Stimulated activated CD4-positive, alpha-beta T cell treated with anti-CD3 and anti-CD28 coated beads, Interleukin-2, amount 100 ng/mL, for 4 hours (primary cell): Measurements from ENCODE around the gene KCNAB2.
"Not testable (repeated sequence)": the region's sequence is repeated elsewhere in the genome, so short reads cannot be mapped to it uniquely, and the experiment has no call there.

Experiments
- DNase-seq: peaks from one replicate; pipeline ENCODE4 v3.0.0-alpha.2; 2020; ENCODE audit warnings: low read depth

Gene KCNAB2

DNA sequence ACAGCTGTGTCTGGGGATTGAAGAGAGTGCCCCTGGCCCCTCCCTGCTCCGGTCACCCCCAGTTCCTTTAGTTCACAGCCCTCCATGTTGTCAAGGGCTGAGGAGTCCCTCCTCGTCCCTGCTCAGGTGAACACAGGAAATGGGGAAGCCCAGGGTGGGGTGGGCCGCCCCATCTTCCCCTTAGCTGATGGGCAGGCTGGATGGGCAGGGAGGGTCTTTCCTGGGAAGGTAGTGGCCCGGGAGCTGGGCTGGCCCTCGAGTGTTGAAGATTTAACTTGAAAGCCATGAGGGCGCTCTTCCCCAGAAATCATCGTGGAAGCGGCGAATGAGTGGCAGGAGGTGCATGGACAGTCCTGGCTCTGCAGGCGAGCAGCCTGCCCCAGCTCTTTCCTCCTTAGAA lies 35.1 kb upstream of the KCNAB2 start:
- DNase-seq, result no peak

DNA sequence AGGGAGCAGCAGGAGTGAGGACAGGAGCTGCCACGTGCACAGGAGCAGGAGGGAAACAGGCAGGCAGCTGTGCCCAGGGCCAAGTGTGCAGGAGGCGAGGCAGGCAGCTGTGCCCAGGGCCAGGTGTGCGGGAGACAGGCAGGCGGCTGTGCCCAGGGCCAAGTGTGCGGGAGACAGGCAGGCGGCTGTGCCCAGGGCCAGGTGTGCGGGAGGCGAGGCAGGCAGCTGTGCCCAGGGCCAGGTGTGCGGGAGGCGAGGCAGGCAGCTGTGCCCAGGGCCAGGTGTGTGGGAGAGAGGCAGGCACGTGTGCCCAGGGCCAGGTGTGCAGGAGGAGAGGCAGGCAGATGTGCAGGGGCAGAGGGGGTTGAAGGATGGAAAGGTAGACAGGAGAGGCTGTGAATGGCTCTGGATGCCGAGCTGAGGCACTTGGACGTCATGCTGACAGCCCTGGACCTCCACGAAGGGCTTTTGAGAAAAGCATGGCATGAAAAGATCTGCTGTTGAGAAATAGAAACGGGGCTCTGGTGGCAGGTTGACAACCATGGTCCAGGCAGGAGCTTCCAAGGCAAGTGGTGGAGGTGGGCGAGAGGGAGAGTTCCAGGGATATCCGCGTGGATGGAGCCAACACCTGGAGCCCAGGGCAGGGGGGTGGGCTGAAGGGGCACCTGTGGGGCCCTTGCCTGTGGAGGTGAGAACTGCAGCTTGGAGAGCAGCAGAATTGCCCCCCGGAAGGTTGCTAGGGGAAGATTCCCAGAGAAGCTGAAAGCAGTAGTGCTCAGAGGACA lies 34.3 kb upstream of the KCNAB2 start:
- no peak for DNase-seq

DNA sequence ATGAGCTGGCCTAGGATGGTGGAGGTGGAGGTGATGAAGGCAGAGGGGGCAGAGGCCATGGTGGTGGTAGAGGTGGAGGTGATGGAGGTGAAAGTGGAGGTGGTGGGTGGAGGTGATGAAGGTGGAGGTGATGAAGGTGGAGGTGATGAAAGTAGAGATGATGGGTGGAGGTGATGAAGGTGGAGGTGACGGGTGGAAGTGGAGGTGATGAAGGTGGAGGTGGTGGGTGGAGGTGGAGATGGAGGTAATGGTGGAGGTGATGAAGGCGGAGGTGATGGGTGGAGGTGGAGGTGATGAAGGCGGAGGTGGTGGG lies 33.8 kb upstream of the KCNAB2 start:
- DNase-seq, result no peak

DNA sequence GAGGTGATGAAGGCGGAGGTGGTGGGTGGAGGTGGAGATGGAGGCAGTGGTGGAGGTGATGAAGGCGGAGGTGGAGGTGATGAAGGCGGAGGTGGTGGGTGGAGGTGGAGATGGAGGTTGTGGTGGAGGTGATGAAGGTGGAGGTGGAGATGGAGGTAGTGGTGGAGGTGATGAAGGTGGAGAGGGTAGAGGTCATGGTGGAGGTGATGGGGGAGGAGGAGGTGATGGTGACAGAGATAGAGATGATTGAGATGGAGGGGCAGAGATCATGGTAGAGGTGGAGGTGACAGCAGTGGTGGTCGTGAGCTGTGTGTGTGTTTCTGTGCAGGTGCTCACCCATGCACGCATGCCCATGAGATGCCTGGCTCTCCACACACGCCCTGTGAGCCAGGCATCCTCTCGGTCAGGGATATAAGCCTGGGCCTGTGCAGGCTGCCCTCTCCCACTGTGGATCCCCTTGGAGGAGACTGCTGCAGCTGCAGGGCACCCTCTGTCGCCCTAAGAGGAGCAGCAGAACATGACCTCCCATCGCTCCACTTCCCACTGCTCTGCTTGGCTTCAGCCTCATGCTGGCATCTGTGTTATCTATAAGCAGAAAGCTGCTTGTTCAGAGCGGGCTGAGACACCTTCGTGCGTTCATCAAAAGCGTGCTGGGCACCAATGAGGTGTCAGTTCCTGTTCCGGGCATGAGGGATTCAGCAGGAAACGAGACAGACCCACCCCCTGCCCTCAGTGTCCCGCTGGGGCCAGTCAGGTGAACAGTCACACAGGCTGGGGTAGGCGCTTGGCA lies 33.0 kb upstream of the KCNAB2 start:
- no peak for DNase-seq

DNA sequence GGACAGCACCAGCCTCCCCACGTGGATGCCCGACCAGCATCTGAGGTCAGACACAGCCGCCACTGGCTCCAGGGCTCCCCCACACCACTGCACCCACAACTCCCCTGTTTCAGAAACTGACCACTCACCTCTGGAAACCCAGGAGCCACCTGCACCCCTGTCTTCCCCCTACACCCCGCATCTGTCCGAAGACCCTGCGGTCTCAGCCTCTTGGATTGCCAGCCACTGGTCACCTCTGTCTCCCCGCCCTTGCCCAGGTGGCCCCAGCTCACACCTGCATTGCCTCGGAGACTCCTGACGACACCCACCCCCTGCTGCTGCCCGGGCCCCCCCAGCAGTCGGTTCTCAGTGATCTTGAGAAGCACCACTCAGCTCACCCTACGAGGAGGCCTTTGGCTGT lies 32.2 kb upstream of the KCNAB2 start:
- no peak for DNase-seq

DNA sequence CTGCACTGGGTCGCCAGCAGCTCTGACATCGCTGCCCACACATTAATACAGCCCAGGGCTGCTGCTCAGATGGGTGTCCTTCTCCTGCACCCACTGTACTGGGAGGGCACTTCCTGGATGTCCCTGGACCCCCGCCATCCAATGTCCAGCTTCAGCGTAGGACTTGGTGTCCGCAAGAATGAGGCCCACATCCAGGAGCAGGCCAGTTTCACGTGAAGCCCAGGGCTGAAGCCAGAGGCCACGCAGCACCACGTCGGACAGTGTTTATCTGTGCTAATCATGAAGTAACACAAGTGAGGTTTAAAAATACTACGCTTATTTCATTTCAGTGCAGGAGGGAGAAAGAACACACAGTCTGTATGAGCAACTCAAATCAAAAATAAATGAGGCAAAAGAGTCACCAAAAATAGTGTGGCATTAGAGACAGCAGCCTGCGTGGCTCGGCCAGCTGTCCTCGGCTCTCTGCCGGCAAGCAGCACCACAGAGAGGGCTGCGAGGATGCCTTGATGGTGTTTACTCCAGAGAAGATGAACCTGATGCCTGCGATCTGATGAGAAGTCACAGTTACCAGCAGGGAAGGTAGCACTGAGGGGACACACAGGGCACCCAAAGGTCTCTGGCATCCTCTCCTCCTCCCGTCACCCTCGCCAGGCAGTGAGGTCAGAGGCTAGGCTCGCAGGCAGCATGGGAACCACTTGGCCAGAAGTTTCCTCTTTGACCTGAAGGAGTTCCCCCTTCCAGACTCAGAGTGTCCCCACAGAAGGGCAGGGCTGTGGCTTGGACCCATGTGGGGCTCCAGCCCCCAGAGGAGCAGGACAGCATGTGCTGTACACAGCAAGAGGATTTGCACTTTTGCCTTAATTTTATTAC lies 31.3 kb upstream of the KCNAB2 start:
- DNase-seq, result no peak

DNA sequence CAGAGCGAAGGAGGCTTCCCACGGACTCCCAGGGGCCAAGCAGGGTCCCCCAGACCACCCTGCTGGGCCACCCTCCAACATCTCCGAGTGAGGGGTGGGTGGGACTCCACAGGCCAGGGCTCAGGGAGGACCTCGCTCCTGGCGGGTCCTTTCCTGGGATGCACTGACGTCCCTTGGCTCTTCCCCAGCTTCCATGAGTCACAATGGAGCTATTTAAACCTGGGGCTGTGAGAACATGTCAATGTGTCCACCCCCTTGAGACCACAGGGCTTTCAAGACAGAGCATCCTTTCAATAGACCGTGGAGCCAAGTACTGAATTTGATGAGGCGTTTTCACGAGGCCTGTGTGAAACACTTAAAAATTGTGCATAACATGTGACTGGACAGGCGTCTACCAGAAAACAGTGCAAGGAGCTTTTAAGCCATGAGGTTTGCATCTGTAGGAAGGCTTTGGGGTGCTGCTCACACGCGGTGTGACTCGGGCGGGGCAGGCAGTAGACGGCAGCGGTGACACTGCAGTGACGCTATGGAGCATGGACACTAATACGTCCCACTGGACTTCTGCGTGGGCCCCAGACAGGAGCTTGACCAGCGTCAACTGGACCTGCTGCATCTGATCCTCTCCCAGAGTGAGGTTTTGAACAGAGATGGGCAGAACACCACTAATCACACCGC lies 29.4 kb upstream of the KCNAB2 start:
- DNase-seq, result no peak

DNA sequence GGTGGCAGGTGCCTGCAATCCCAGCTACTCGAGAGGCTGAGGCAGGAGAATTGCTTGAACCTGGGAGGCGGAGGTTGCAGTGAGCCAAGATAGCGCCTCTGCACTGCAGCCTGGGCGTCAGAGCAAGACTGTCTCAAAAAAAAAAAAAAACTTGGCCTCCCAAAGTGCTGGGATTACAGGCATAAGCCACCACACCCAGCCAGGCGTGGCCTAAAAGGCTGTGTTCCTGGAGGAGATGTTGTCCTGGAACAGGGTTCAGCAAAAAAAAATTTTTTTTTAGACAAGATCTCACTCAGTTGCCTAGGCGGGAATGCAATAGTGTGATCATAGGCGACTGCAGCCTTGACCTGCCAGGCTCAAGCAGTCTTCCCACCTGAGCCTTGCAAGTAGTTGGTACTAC lies 28.0 kb upstream of the KCNAB2 start:
- DNase-seq, result not testable (repeated sequence)

DNA sequence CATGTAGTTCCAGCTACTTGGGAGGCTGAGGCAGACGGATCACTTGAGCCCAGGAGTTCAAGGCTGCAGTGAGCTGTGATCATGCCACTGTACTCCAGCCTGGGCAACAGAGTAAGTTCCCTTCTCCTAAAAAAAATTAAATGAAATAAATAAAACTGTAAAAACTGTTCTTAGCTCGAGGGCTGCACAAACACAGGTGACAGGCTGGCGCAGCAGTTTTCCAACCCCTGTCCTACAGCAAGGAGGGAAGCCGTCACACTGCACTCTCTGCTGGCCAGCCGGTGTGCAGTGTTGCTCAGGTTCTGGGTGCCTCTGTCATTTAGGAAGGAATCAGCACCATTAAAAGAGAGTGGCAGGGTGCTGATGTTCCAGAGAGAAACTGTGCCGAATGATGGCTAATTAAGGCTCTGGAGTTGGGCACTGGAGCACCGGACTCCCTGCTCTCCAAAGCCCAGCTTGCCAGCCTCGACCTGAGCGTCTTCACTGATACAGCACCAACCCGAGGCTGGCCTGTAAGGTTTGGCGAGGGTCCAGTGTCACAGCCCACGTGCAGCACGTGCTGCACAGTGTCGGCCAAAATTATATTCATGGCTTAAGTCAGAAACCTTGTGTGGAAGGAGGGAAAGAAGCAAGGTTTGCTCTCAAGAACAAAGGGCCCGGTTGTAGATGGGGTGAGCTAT lies 26.4 kb upstream of the KCNAB2 start:
- no peak for DNase-seq

DNA sequence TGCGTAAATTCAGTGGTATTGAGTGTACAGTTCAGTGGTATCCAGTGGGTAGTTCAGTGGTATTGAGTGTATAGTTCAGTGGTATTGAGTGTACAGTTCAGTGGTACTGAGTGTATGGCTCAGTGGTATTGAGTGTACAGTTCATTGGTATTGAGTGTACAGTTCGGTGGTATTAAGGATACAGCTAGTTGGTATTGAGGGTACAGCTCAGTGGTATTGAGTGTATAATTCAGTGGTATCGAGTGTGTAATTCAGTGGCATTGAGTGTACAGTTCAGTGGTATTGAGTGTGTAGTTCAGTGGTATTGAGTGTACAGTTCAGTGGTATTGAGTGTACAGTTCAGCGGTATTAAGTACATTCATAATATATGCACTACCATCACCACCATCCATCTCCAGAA lies 23.5 kb upstream of the KCNAB2 start:
- DNase-seq, result no peak

DNA sequence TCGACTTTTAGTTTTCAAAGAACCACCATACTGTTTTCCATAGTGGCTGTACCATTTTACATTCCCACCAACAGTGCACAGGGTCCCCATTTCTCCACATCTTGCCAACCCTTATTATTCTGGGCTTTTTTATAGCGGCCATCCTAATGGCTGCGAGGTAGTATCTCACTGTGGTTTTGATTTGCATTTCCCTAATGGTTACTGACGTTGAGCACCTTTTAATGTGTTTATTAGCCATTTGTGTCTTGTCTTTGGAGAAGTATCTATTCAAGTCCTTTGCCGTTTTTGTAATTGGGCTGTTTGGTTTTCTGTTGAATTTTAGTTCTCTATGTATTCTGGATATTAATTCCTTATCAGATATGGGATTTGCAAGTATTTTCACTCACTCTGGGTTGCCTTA lies 22.3 kb upstream of the KCNAB2 start:
- DNase-seq, result no peak

DNA sequence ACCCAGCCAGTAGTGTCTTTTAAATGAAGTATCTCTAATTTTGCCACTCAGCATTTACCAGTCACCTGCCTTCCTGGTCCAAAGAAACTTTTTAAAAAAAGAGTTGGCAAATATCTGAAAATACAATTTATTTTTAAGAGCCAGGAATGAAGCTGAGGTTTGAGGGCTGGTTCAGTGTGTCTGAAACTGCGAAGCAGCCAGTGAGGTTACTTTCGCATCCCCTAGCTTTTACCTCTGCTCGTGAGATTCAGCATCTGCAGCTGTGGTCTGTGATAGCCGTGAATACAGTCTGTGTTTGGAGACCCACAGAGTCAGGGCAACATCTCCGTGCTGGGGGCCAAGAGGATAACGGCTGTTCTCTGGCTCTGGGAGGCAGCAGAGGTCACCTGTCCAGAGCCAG lies 21.3 kb upstream of the KCNAB2 start:
- DNase-seq, result no peak

DNA sequence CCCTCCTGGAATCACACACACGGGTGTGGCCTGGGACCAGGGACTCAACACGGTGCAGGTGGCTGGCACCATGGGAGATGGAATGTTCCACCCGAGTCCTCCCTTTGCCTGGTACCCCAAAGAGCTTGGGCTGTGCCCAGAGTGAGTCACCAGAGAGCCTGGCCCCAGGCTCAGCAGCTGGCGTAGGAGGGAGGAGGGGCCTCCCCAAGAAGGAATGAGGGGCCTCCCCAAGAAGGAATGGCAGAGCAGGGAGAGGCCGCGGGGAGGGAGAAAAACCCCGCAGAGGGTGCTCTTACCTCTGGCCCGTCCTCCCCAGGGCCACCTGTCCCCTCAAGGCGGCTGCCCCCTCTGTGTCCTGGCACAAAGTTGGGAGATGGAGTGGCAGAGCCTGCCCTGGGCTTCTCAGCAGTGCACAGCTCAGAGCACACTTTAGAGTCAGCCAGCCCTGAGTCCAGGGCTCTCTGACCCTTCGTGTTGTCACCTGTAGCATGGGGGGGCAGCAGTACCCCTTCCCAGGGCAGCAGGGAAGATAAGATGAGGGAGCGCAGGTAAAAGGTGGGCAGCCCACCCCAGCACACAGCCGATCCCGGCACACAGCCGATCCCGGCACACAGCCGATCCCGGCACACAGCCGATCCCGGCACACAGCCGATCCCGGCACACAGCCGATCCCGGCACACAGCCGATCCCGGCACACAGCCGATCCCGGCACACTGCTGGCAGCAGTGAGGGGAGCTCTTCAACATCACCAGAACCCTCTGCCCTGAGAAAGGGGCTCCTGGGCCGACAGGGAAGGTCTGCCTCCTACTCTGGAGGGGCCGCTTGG lies 20.2 kb upstream of the KCNAB2 start:
- no peak for DNase-seq

DNA sequence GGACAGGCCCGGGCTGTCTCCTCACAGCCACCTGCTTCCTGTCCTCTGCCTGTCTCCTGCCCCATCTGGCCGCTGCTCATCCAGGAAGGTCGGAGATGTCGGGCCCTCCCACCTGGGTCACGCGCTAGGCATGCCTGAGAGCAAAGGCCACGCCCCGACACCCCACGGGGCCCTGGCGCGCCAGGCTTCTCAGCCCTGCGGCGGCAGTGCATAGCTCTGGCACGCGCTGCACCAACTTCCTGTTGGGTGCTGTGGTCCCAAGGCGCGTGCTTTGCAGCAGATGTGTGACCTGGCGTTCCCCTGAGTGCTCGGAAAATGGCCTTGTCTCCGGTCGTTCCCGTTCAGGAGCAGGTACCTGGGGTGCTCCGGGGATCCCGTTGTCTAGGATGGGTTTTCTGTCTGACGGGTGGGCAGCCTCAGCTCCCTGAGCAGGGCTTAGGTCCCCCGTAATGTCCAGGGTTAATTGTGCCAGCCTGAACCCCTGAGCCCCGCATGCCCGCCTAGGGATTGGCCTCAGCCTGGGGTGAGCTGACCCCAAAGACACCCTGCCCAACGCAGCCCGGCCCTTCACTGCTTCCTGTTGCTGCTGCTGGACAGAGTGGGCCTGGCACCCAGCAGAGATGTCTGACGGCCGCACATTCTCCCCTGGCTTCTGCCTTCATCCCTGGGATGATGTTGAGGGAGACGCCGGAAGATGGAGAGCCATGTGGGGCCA lies 19.4 kb upstream of the KCNAB2 start:
- DNase-seq, result peak; percentile 89

DNA sequence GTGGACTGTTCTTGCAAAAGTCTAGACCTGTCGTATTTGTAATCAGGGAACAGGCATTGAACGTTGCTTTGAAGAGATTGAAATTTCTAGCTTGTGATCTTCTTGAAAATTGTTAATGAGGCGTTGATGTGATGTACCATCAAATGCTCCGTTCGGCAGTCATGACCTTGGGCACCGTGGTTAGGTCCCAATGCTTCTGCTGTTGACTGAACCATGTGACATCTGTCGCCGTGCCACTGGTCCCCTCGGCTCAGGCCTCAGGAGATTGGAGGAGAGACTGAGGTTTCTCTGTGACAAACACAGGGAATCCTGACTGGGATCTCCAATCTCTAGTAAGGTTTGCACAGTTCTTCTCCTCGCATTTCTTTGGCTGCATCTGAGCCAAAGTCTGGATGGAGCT lies 18.1 kb upstream of the KCNAB2 start:
- DNase-seq, result no peak

DNA sequence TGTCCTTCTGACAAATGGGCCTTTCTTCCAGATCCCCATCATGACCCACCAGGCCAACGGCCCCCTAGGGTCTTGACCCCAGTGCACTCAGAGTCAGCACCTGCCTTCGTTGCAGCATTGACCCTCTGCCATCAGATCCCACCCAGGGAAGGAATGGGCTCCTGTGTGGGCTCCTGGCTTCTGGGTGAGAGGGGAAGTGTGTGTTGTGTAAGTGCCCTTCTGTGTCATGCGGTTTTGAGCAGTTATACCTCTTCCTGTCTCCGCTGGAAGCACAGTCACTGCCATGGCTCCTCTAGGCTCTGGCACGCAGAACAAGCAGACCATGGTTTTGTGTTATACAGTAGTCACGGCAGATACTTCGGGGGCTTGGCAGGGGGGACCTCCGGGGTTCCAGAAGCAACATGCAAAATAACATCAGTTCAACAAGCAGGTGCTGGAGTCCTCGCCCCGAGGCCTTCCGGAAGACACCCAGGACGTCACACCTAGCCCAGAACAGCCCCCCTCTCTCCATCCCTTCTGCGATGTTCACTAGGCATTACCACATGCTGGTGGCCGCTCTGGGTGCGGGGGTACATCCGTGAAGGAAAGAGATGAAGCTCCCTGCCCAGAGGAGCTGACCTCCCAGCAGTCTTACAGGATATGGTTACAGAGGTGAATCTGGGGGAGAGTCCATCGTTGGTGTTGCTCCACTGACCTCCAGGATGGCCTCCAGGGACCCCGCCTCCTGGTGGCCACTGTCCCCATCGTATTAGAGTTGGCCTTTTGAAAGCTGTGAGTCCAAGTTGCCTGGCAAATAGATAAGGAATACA lies 17.4 kb upstream of the KCNAB2 start:
- peak; percentile 45 for DNase-seq

DNA sequence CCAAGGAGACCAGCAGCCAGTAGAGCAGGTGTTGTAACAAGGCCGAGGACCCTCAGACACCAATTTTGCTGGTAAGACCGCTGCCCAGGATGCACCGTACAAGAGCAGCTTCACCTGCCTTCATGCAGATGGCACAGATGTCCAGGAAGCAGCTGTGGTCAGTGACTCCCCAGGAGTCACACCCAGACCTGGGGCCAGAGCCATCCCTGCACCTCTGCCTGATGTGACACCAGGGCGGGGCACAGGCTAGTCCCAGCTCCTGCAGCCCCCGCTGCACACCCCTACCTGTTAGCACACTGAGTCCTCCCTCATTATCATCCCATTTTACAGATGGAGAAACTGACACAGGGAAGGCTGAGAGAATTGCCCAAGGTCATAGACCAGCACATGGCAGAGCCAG lies 16.3 kb upstream of the KCNAB2 start:
- DNase-seq, result no peak

DNA sequence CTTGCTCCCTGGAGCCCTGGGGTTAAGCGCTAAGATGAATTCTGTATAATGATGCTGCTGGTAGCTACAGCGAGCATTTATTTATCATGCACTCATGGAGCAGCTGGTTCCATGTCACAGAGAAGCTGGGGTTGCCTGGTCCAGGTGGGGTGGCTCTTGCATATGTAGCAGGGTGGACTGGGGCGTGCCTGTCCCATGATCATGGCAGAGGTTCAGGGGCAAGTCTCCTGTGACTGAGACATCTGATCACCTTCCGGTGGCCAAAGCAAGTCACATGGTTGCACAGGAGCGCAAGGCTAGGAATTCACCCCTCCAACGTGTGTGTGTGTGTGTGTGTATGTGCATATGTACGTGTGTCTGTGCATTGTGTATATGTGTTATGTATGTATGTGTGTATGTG lies 15.6 kb upstream of the KCNAB2 start:
- DNase-seq, result no peak

DNA sequence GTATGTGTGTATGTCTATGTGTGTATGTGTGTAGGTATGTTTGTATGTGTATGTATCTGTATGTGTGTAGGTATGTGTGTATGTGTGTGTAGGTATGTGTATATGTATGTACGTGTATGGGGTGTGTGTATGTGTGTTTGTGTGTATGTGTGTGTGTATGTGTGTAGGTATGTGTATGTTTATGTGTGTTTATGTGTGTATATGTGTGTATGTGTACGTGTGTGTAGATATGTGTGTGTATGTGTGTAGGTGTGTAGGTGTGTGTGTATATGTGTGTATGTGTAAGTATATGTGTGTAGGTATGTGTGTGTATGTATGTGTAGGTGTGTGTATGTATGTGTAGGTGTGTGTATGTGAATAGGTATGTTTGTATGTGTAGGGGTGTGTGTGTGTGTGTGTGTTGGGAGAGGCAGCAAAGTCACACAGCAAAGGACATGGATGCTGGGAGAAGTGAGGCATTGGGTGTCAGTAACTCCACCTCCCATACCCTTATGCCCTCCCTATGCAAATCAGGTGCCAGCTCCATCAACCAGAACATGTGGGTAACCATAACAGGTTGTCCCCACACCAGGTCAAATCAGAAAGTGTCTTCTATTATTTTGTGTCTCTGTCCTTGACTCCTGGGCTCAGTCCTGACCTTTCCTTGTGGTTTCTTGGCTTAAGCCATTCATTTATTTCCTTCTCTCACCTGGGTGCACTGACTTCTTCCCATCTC lies 15.0 kb upstream of the KCNAB2 start:
- no peak for DNase-seq
